KOPT-K1 (cell line): ENCODE results near the gene SAA1.

Experiments used
- H3K27ac ChIP-seq: fragments of 200-600 bp; sonication (generic); 2 replicates; pipeline ENCODE4 v1.5.1; 2016; ENCODE audit warnings: antibody characterized with exemption, mild to moderate bottlenecking, low read depth, low read length; ENCODE audit not compliant: poor library complexity, severe bottlenecking
- H3K36me3 ChIP-seq: fragments of 200-600 bp; sonication (generic); 2 replicates; pipeline ENCODE4 v1.5.1; 2017; ENCODE audit warnings: antibody characterized with exemption, mild to moderate bottlenecking, low read length, moderate library complexity; ENCODE audit not compliant: insufficient read depth
- H3K9me3 ChIP-seq: fragments of 200-600 bp; sonication (generic); 2 replicates; pipeline ENCODE4 v1.5.1; 2017; ENCODE audit warnings: antibody characterized with exemption, low read length, mild to moderate bottlenecking; ENCODE audit not compliant: insufficient read depth, poor library complexity, severe bottlenecking

SAA1 gene

DNA sequence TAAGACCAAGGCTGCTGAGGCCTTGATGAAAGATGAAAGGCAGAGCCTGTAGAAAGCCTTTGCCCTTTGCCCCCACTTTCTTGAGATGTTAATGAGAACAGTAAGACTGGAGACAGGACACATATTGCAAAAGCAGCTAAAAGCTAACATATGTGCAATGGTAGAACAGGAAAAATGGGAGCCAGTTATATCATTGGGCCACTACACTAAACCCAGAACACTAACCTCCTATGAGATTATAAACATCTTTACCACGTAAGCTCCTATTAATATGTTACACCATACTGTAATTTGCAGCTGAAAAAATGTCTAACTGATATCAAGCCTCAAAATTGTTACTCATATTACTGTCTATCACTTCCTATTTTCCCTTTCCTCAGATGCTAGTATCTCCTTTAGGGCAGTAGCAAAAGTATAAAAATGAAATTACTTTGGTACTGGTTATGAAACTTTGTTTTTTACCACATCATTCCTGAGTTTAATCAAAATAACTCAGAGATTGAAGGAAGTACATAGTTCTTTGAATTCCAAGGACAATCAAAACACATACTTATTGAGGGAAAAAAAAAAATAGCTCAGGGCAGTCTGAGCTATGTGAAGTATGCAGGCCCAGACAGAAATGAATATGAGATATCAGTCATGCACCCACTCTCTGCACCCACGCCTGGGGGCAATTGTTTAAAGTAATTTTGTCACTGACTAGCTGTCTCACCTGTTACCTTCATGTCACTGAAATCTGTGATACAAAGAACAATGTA is 46.8 kb downstream of the SAA1 start:
- H3K36me3 ChIP-seq = peaks cover 39% of the 10 kb centered on the region
- no peak overlapping the region for H3K27ac ChIP-seq
- H3K9me3 ChIP-seq = no peaks in the 10 kb centered on the region

DNA sequence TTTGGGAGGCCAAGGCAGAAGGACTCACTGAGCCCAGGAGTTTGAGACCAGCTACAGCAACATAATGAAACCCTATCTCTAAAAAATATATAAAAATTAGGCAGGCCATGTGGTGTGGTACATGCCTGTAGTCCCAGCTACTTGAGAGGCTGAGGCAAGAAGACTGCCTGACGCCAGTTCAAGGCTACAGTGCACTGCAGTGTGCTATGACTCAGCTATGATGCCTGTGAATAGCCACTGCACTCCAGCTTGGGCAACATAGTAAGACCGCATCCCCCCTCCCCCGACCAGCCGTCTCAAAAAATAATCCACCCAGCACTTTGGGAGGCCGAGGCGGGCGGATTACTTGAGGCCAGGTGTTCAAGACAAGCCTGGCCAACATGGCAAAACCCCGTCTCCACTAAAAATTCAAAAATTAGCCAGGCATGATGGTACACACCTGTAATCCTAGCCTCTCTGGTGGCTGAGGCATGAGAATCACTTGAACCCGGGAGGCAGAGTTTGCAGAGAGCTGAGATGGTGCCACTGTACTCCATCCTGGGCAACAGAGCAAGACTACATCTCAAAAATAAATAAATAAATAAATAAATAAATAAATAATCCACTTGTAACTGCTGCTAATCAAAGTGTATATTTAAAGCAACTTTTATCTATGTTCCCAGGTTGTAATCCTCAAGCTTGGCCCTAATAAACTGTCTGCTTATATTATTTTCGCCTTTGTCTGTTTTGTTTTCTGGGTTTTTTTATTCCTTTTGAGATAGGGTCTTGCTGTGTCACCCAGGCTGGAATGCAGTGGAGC is 48.1 kb downstream of the SAA1 start:
- Histone ChIP-seq H3K36me3 (peaks cover 25% of the 10 kb centered on the region), H3K9me3 (no peaks in the 10 kb centered on the region), H3K27ac (no peak overlapping the region)

DNA sequence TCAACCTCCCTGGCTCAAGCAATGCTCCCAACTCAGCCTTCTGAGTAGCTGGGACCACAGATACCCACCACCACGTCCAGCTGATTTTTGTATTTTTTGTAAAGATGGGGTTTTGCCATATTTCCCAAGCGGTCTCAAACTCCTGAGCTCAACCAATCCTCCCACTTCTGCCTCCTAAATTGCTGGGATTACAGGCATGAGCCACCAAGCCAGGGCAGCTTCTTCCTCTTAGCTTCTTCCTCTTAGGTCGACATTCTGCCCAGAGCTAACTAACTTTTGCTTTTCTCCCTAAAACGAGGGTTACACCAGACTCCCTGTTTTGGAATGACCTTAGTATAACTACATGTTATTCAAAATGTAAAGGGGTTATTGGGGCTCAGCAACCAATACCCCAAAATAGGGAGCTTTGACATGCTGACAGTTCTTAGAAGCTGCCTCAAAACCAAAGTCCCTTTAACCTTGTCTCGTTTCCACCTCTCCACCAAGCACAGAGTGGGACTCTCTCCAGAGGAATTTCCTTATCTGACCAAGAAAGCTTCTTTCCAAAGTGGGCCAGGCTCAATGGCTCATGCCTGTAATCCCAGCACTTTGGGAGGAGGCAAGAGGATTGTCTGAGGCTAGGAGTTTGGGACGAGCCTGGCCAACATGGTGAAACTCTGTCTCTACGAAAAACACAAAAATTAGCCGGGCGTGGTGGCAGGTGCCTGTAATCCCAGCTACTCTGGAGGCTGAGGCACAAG is 48.9 kb downstream of the SAA1 start:
- no peak overlapping the region for H3K27ac ChIP-seq

DNA sequence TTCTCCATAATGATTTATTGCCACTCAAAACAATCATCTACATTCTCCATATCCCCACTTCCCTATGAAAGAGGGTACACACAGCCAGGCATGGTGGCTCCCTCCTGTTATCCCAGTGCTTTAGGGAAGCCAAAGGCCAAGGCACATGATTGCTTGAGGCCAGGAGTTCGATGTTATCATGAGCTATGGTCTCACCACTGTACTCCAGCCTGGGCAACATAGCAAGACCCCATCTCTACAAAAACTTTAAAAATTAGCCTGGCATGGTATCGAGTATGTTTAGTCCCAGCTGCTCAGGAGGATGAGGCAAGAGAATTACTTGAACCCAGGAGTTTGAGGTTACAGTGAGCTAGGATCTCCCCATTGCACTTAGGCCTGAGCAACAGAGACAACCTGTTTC is 49.8 kb downstream of the SAA1 start:
- Histone ChIP-seq H3K27ac (no peak overlapping the region), H3K36me3 (peaks cover 8% of the 10 kb centered on the region; the same call in 1 of the 2 replicates), H3K9me3 (no peaks in the 10 kb centered on the region)

More for the DNA sequence above, 48.9 kb downstream of the SAA1 start:
- Histone ChIP-seq H3K36me3 (peaks cover 18% of the 10 kb centered on the region), H3K9me3 (no peaks in the 10 kb centered on the region)

DNA sequence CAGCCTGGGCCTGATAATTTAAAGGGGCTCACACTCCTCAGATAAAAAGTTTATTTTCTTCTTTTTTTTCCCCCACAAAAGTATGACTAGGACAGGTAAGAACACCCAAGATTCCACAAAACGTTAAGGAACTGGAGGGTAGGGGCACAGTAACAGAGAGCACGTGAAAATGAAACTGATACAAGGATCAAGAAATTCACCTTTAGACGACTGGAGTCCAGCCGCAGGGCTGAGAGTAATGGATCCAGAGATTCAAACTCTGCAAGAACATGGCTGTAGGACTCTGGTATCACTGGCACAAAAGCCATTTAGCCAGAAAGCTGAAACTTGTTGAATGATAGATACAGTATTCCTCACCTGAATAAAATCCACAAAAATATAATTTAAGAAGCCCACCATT is 51.5 kb downstream of the SAA1 start:
- peaks cover 5% of the 10 kb centered on the region; the same call in 1 of the 2 replicates for H3K36me3 ChIP-seq
- H3K9me3 ChIP-seq = no peaks in the 10 kb centered on the region
- H3K27ac ChIP-seq = no peak overlapping the region
